Endodermal cell (in vitro differentiated cells): ENCODE data around the gene DSCAML1. TPM values are rescaled to one million over a fixed set of nuclear protein-coding genes. Genes with fewer than 3 reads are reported as not detected.

Source experiments
- DNase-seq: peaks from one replicate; pipeline ENCODE4 v3.0.0-alpha.2; 2017
- H3K27ac ChIP-seq: 2 replicates; pipeline ENCODE4 v1.5.1; 2013; ENCODE audit warnings: mild to moderate bottlenecking, low read depth, low read length, moderate library complexity
- H3K27me3 ChIP-seq: 2 replicates; pipeline ENCODE4 v1.6.1; 2013; ENCODE audit warnings: mild to moderate bottlenecking, low read length, moderate library complexity; ENCODE audit not compliant: insufficient read depth, control insufficient read depth, poor library complexity, severe bottlenecking
- H3K36me3 ChIP-seq: 2 replicates; pipeline ENCODE4 v1.7.0; 2013; ENCODE audit warnings: mild to moderate bottlenecking, low read length, moderate library complexity; ENCODE audit not compliant: control insufficient read depth, insufficient read depth
- H3K4me1 ChIP-seq: one replicate; pipeline ENCODE4 v1.7.0; 2013; ENCODE audit warnings: low read length; ENCODE audit not compliant: control insufficient read depth, insufficient read depth
- H3K4me3 ChIP-seq: 2 replicates; pipeline ENCODE4 v1.5.1; 2013; ENCODE audit warnings: mild to moderate bottlenecking, low read length, moderate library complexity
- H3K9ac ChIP-seq: 2 replicates; pipeline ENCODE4 v1.6.1; 2013; ENCODE audit warnings: mild to moderate bottlenecking, low read length, moderate library complexity; ENCODE audit not compliant: poor library complexity, severe bottlenecking; ENCODE audit errors: extremely low read depth
- H3K9me3 ChIP-seq: 2 replicates; pipeline ENCODE4 v1.6.1; 2013; ENCODE audit warnings: mild to moderate bottlenecking, low read length, moderate library complexity; ENCODE audit not compliant: control insufficient read depth
- H3K27ac Mint-ChIP-seq: 2 replicates; pipeline ENCODE4 v1.8.0; 2020; ENCODE audit warnings: mixed read lengths
- H3K27me3 Mint-ChIP-seq: 2 replicates; pipeline ENCODE4 v1.8.0; 2021; ENCODE audit warnings: mild to moderate bottlenecking, mixed read lengths; ENCODE audit not compliant: insufficient read depth
- H3K36me3 Mint-ChIP-seq: 2 replicates; pipeline ENCODE4 v1.8.0; 2020; ENCODE audit warnings: low read depth, mixed read lengths
- H3K4me1 Mint-ChIP-seq: 2 replicates; pipeline ENCODE4 v1.8.0; 2020; ENCODE audit warnings: mixed read lengths
- H3K4me3 Mint-ChIP-seq: 2 replicates; pipeline ENCODE4 v1.8.0; 2020; ENCODE audit warnings: mild to moderate bottlenecking, moderate library complexity, mixed read lengths
- H3K9me3 Mint-ChIP-seq: 2 replicates; pipeline ENCODE4 v1.8.0; 2020; ENCODE audit warnings: mild to moderate bottlenecking, mixed read lengths
- WGBS, 2 experiments: methylation state at CpG; one replicate each; pipeline versions ENCODE4 v1.1.5 to v1.1.7; 2013; ENCODE audit warnings: missing lambda C conversion rate in 2 of 2, mixed read lengths in 1 of 2; ENCODE audit not compliant: insufficient coverage in 1 of 2, insufficient read length in 1 of 2; 5-methylcytosine and 5-hydroxymethylcytosine counted together
- total RNA-seq, 2 donors: library from RNA; stranded (reverse); fragmentation: NEBNext Ultra II Directional in 1 of 2; extraction: Animal tissue kit (Norgen Biotek cat#: 25700) in 1 of 2; gene quantifications; 2 replicates in 1 of 2; 3 replicates in 1 of 2; pipeline ENCODE4 v1.2.1, GENCODE V29; 2021
- TF ChIP-seq, protein P1 (sequence below): fragments of 200-600 bp; sonication (generic); conservative IDR thresholded peaks from 2 replicates; pipeline ENCODE4 v1.5.0; 2021; ENCODE audit warnings: antibody characterized with exemption, mild to moderate bottlenecking

The DSCAML1 gene
- total RNA-seq, 2 donors from 2014 or later = 5.6 to 10.9 TPM

DNA sequence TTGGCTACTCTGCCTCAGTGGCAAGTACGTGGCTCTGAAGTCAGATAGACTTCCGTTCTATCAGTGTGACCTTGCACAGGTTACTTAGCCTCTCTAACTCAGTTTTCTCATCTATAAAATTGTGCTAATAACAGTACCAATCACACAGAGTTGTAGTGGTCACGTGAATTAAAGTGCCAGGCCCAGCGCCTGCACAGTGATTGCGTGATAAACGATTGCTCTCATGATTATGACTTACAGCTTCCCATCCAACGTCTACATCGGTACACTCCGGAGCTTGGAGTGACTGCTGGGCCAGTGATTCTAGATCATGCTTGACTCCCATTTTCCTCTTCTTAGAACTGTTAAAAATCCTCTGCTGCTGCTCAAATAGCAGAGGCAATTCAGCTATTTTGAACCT, 247.6 kb downstream of the DSCAML1 start:
- Mint-ChIP-seq H3K9me3 (no peaks in the 10 kb centered on the region), H3K27me3 (peaks cover 96% of the 10 kb centered on the region), H3K36me3 (no peaks in the 10 kb centered on the region), H3K4me1 (peaks cover 19% of the 10 kb centered on the region), H3K27ac (no peak overlapping the region), H3K4me3 (no peak overlapping the region)
- H3K9ac ChIP-seq = no peak overlapping the region
- peaks cover 92% of the 10 kb centered on the region for H3K27me3 ChIP-seq
- DNase-seq = no peak
- no peaks in the 10 kb centered on the region for H3K9me3 ChIP-seq
- H3K4me3 ChIP-seq = no peak overlapping the region
- no peaks in the 10 kb centered on the region for H3K36me3 ChIP-seq
- WGBS, 2 experiments = 95 to 96% methylated on average over 9 of the region's 9 CpGs
- TF ChIP-seq, protein P1, sequence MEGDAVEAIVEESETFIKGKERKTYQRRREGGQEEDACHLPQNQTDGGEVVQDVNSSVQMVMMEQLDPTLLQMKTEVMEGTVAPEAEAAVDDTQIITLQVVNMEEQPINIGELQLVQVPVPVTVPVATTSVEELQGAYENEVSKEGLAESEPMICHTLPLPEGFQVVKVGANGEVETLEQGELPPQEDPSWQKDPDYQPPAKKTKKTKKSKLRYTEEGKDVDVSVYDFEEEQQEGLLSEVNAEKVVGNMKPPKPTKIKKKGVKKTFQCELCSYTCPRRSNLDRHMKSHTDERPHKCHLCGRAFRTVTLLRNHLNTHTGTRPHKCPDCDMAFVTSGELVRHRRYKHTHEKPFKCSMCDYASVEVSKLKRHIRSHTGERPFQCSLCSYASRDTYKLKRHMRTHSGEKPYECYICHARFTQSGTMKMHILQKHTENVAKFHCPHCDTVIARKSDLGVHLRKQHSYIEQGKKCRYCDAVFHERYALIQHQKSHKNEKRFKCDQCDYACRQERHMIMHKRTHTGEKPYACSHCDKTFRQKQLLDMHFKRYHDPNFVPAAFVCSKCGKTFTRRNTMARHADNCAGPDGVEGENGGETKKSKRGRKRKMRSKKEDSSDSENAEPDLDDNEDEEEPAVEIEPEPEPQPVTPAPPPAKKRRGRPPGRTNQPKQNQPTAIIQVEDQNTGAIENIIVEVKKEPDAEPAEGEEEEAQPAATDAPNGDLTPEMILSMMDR = no peak
- H3K4me1 ChIP-seq = peaks cover 4% of the 10 kb centered on the region
- no peak overlapping the region for H3K27ac ChIP-seq

DNA sequence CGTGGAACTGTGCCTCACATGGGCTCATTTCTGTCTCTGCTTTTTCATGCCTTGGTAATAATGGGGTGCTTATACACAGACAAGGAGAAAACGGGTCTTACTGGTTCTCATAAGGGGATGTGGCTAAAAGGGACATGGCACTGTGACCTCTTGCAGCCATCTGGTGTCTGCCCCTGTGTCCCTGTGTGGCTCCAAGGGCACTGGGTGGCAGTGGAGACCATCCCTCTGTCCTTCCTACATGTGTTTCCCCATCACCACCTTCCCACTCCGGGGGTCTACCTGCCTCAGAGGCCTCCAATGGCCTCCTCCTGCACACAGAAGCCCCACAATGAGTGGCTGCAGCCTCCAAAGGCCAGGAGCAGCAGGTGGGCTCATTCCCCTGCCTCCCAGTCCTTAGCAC, 248.1 kb downstream of the DSCAML1 start:
- Histone ChIP-seq H3K9me3 (no peaks in the 10 kb centered on the region), H3K36me3 (no peaks in the 10 kb centered on the region), H3K27ac (no peak overlapping the region), H3K9ac (no peak overlapping the region), H3K4me1 (peaks cover 4% of the 10 kb centered on the region), H3K27me3 (peaks cover 92% of the 10 kb centered on the region), H3K4me3 (no peak overlapping the region)
- Mint-ChIP-seq H3K27ac (no peak overlapping the region), H3K36me3 (no peaks in the 10 kb centered on the region), H3K4me1 (peaks cover 19% of the 10 kb centered on the region), H3K9me3 (no peaks in the 10 kb centered on the region), H3K4me3 (no peak overlapping the region), H3K27me3 (peaks cover 96% of the 10 kb centered on the region)
- TF ChIP-seq, protein P1 = no peak
- DNase-seq = no peak
- WGBS, 2 experiments = 89 to 90% methylated on average over 2 to 3 of the region's 3 CpGs

DNA sequence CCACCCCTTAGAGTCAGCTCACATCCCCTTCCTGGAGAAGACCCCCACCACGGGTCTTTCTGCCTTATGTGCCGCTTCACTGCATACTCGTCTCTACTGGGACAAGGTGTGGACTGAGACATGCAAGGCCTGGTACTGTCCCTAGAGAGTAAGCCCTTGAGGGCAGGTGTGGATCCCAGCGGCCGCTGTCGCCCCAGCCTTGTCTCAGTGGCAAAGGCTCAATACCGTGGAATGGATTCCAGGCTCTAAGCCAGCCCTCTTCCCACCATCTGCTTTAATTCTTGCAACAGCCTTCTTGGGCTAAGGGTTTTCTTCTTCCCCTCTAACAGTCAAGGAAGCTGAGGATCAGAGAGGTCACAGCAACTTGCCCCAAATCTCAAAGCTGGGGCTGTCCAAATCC, 249.1 kb downstream of the DSCAML1 start:
- TF ChIP-seq, protein P1 = no peak
- WGBS, 2 experiments = 88 to 95% methylated on average over 1 to 7 of the region's 7 CpGs
- no peak overlapping the region for H3K27ac Mint-ChIP-seq
- H3K9ac ChIP-seq = no peak overlapping the region
- H3K4me3 Mint-ChIP-seq = no peak overlapping the region
- peaks cover 3% of the 10 kb centered on the region for H3K9me3 Mint-ChIP-seq
- H3K9me3 ChIP-seq = no peaks in the 10 kb centered on the region
- H3K4me1 ChIP-seq = peaks cover 4% of the 10 kb centered on the region
- H3K27me3 Mint-ChIP-seq = peaks cover 96% of the 10 kb centered on the region
- H3K27ac ChIP-seq = no peak overlapping the region
- H3K36me3 Mint-ChIP-seq = no peaks in the 10 kb centered on the region
- DNase-seq = no peak
- no peak overlapping the region for H3K4me3 ChIP-seq
- peaks cover 92% of the 10 kb centered on the region for H3K27me3 ChIP-seq
- no peaks in the 10 kb centered on the region for H3K36me3 ChIP-seq
- peaks cover 18% of the 10 kb centered on the region for H3K4me1 Mint-ChIP-seq
